KOPT-K1 (cell line): ENCODE data around the gene RIPOR2.
A peak's percentile ranks its signal among the peaks of the same experiment; 100 is the strongest.
"Not testable (repeated sequence)": the region's sequence is repeated elsewhere in the genome, so short reads cannot be mapped to it uniquely, and the experiment has no call there.

ENCODE experiments used
- H3K27ac ChIP-seq: fragments of 200-600 bp; sonication (generic); 2 replicates; pipeline ENCODE4 v1.5.1; 2016; ENCODE audit warnings: antibody characterized with exemption, mild to moderate bottlenecking, low read depth, low read length; ENCODE audit not compliant: poor library complexity, severe bottlenecking
- H3K36me3 ChIP-seq: fragments of 200-600 bp; sonication (generic); 2 replicates; pipeline ENCODE4 v1.5.1; 2017; ENCODE audit warnings: antibody characterized with exemption, mild to moderate bottlenecking, low read length, moderate library complexity; ENCODE audit not compliant: insufficient read depth
- H3K9me3 ChIP-seq: fragments of 200-600 bp; sonication (generic); 2 replicates; pipeline ENCODE4 v1.5.1; 2017; ENCODE audit warnings: antibody characterized with exemption, low read length, mild to moderate bottlenecking; ENCODE audit not compliant: insufficient read depth, poor library complexity, severe bottlenecking

Gene RIPOR2

GRCh38 chr6:24797596-24798216 is 138.1 kb downstream of the RIPOR2 start:
- H3K36me3 ChIP-seq: peaks cover 1% of the 10 kb centered on the region
- H3K9me3 ChIP-seq: no peaks in the 10 kb centered on the region
- H3K27ac ChIP-seq: no peak overlapping the region

GRCh38 chr6:24796616-24797290 is 139.0 kb downstream of the RIPOR2 start:
- Histone ChIP-seq H3K9me3 (no peaks in the 10 kb centered on the region), H3K36me3 (peaks cover 11% of the 10 kb centered on the region; the same call in 1 of the 2 replicates), H3K27ac (no peak overlapping the region)

- no peaks in the 10 kb centered on the region for H3K9me3 ChIP-seq
- H3K36me3 ChIP-seq: peaks cover 25% of the 10 kb centered on the region
- H3K27ac ChIP-seq: no peak overlapping the region
These were observed 140.7 kb downstream of the RIPOR2 start for GRCh38 chr6:24795106-24795505.

GRCh38 chr6:24788031-24788665 is 147.6 kb downstream of the RIPOR2 start:
- no peaks in the 10 kb centered on the region for H3K9me3 ChIP-seq
- peaks cover 95% of the 10 kb centered on the region for H3K36me3 ChIP-seq
- no peak overlapping the region for H3K27ac ChIP-seq

- Histone ChIP-seq H3K27ac (no peak overlapping the region), H3K36me3 (peaks cover 93% of the 10 kb centered on the region), H3K9me3 (no peaks in the 10 kb centered on the region)
These were observed 155.6 kb downstream of the RIPOR2 start for GRCh38 chr6:24780206-24780605.

- Histone ChIP-seq H3K9me3 (no peaks in the 10 kb centered on the region), H3K36me3 (peaks cover 86% of the 10 kb centered on the region), H3K27ac (no peak overlapping the region)
These were observed 156.2 kb downstream of the RIPOR2 start for GRCh38 chr6:24779416-24780016.

- no peaks in the 10 kb centered on the region for H3K9me3 ChIP-seq
- H3K36me3 ChIP-seq: peaks cover 79% of the 10 kb centered on the region
- H3K27ac ChIP-seq: no peak overlapping the region
These were observed 156.9 kb downstream of the RIPOR2 start for GRCh38 chr6:24778878-24779277.

GRCh38 chr6:24778121-24778520 is 157.6 kb downstream of the RIPOR2 start:
- Histone ChIP-seq H3K27ac (no peak overlapping the region), H3K9me3 (no peaks in the 10 kb centered on the region), H3K36me3 (peaks cover 72% of the 10 kb centered on the region)

GRCh38 chr6:24777227-24777626 is 158.5 kb downstream of the RIPOR2 start:
- Histone ChIP-seq H3K36me3 (peaks cover 63% of the 10 kb centered on the region), H3K27ac (no peak overlapping the region), H3K9me3 (no peaks in the 10 kb centered on the region)

- Histone ChIP-seq H3K27ac (peak overlapping the region; percentile 98), H3K36me3 (peaks cover 46% of the 10 kb centered on the region), H3K9me3 (no peaks in the 10 kb centered on the region)
These were observed 160.2 kb downstream of the RIPOR2 start for GRCh38 chr6:24775520-24776058.

GRCh38 chr6:24774696-24775519 is 160.9 kb downstream of the RIPOR2 start, which contains the start of gene GMNN:
Gene GMNN, plus strand, starts transcription at chr6:24774937. Its CDS starts 2,310 bp downstream, at chr6:24777247.
- Histone ChIP-seq H3K36me3 (peaks cover 40% of the 10 kb centered on the region), H3K27ac (peak within 1 kb of the TSS; percentile 98)

GRCh38 chr6:24768361-24768760 is 167.4 kb downstream of the RIPOR2 start:
- H3K27ac ChIP-seq: no peak overlapping the region
- no peaks in the 10 kb centered on the region for H3K36me3 ChIP-seq
- H3K9me3 ChIP-seq: no peaks in the 10 kb centered on the region

More at GRCh38 chr6:24774696-24775519, 160.9 kb downstream of the RIPOR2 start, which contains the start of gene GMNN:
- H3K9me3 ChIP-seq: no peaks in the 10 kb centered on the region

GRCh38 chr6:24766680-24767462 is 168.9 kb downstream of the RIPOR2 start:
- Histone ChIP-seq H3K27ac (no peak overlapping the region), H3K9me3 (no peaks in the 10 kb centered on the region), H3K36me3 (no peaks in the 10 kb centered on the region)

- H3K9me3 ChIP-seq, H3K36me3 ChIP-seq, H3K27ac ChIP-seq: not testable (repeated sequence)
These were observed 169.8 kb downstream of the RIPOR2 start for GRCh38 chr6:24765968-24766367.
